Erythroblast (primary cell): ENCODE measurements around the gene PAOX.

Source experiments
- GATA1 ChIP-seq: IDR thresholded peaks from 2 replicates; pipeline ENCODE4 v1.6.1; 2011; ENCODE audit warnings: low read depth, mild to moderate bottlenecking, control low read depth, low read length, moderate library complexity
- POLR2A ChIP-seq: IDR thresholded peaks from 2 replicates; pipeline ENCODE4 v1.6.1; 2011; ENCODE audit warnings: mild to moderate bottlenecking, low read length

DNA sequence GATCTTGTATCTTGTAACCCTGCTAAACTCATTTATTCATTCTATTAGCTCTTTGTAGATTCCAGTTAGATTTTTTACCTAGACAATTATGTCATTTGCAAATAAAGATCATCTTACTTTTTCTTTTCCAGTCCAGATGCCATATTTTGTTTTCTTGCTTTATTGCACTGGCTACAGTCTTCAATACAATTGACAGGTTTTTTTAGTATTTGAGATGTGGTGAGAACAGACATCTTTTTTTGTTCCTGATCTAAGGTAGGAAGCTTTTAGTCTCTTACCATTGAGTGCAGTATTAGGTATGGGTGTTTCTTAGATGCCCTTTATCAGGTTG lies 33.3 kb downstream of the PAOX start:
- TF ChIP-seq POLR2A (no peak), GATA1 (no peak)
